ENCODE data around the gene TTC39A. TPM values are rescaled to one million over a fixed set of nuclear protein-coding genes. Genes with fewer than 3 reads are reported as not detected.

The TTC39A gene
- total RNA-seq, 1 donor from 2014 or later: 11.5 TPM

DNA sequence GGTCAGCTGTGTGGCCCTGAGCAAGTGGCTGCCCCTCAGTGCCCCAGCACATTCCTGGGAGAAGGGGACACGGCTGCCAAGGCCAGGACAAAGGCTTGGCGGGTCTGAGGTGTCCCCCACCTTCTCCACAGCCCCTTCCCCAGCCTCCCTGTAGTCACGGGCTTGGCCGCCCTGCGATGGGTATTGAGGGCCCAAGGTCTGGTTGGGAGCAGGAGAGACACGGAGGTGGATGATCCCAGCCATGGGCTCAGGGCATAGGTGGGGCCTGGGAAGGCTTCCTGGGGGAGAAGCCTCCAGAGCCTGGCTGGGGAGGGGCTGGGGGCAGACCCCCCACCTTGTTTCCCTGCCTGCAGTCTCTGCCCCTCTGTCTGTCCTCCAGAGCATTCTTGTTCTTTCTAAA lies 27.0 kb downstream of the TTC39A start:
- Histone ChIP-seq H3K36me3 (no peaks in the 10 kb centered on the region), H3K9me3 (no peaks in the 10 kb centered on the region), H3K4me3 (no peak overlapping the region), H3K27me3 (no peaks in the 10 kb centered on the region), H3K4me1 (peaks cover 8% of the 10 kb centered on the region), H3K27ac (no peak overlapping the region)
- DNase-seq (ENCODE audit: extremely low spot score in 2 of 2): no peak
- TF ChIP-seq POLR2A (IDR thresholded peaks at IDR 0.05) (no peak), POLR2AphosphoS5 (IDR thresholded peaks at IDR 0.05; ENCODE audit: insufficient read depth in 1 of 2, low read depth in 1 of 2) (no peak)
- TF ChIP-seq, protein P1, sequence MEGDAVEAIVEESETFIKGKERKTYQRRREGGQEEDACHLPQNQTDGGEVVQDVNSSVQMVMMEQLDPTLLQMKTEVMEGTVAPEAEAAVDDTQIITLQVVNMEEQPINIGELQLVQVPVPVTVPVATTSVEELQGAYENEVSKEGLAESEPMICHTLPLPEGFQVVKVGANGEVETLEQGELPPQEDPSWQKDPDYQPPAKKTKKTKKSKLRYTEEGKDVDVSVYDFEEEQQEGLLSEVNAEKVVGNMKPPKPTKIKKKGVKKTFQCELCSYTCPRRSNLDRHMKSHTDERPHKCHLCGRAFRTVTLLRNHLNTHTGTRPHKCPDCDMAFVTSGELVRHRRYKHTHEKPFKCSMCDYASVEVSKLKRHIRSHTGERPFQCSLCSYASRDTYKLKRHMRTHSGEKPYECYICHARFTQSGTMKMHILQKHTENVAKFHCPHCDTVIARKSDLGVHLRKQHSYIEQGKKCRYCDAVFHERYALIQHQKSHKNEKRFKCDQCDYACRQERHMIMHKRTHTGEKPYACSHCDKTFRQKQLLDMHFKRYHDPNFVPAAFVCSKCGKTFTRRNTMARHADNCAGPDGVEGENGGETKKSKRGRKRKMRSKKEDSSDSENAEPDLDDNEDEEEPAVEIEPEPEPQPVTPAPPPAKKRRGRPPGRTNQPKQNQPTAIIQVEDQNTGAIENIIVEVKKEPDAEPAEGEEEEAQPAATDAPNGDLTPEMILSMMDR (IDR thresholded peaks at IDR 0.05): no peak
- intact Hi-C loops (cut with DNase I): no loop called here

GRCh38 chr1:51302746-51303145 lies 27.6 kb downstream of the TTC39A start:
- no peak overlapping the region for H3K27ac ChIP-seq
- H3K4me3 ChIP-seq: no peak overlapping the region
- no peak for TF ChIP-seq POLR2AphosphoS5 (IDR thresholded peaks at IDR 0.05; ENCODE audit: insufficient read depth in 1 of 2, low read depth in 1 of 2)
- TF ChIP-seq POLR2A (IDR thresholded peaks at IDR 0.05): no peak
- TF ChIP-seq, protein P1 (IDR thresholded peaks at IDR 0.05): no peak
- no peaks in the 10 kb centered on the region for H3K36me3 ChIP-seq
- H3K9me3 ChIP-seq: no peaks in the 10 kb centered on the region
- H3K4me1 ChIP-seq: peaks cover 12% of the 10 kb centered on the region
- no peak for DNase-seq (ENCODE audit: extremely low spot score in 2 of 2)
- H3K27me3 ChIP-seq: no peaks in the 10 kb centered on the region
- intact Hi-C loops (cut with DNase I): no loop called here

- intact Hi-C loops (cut with DNase I): no loop called here
- Histone ChIP-seq H3K9me3 (no peaks in the 10 kb centered on the region), H3K36me3 (no peaks in the 10 kb centered on the region), H3K27ac (no peak overlapping the region), H3K4me3 (no peak overlapping the region), H3K4me1 (peaks cover 16% of the 10 kb centered on the region), H3K27me3 (no peaks in the 10 kb centered on the region)
- TF ChIP-seq POLR2AphosphoS5 (IDR thresholded peaks at IDR 0.05; ENCODE audit: insufficient read depth in 1 of 2, low read depth in 1 of 2) (no peak), POLR2A (IDR thresholded peaks at IDR 0.05) (no peak)
- TF ChIP-seq, protein P1 (IDR thresholded peaks at IDR 0.05): no peak
- peak in 1 of 2 donors; percentile 65 for DNase-seq (ENCODE audit: extremely low spot score in 2 of 2)
These were observed 28.1 kb downstream of the TTC39A start for GRCh38 chr1:51302270-51302669.

DNA sequence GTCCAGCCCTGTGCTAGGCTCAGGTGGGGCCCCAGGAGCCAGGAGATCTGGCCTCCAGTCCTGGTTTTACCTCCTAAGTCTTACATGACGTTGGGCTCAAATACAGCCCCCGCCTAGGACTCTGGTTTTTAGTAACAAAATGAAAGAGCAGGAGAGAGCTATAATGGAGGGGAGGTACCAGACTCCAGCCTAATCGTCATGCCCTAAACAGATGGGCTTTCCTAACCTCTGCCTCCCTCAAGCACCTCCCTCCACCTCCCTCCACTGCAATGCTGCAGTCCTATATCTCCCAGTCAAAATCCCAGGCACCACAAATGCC lies 28.6 kb downstream of the TTC39A start:
- no peak for DNase-seq (ENCODE audit: extremely low spot score in 2 of 2)
- no peaks in the 10 kb centered on the region for H3K9me3 ChIP-seq
- H3K36me3 ChIP-seq: no peaks in the 10 kb centered on the region
- intact Hi-C loops (cut with DNase I): no loop called here
- peaks cover 21% of the 10 kb centered on the region for H3K4me1 ChIP-seq
- H3K4me3 ChIP-seq: no peak overlapping the region
- TF ChIP-seq POLR2AphosphoS5 (IDR thresholded peaks at IDR 0.05; ENCODE audit: insufficient read depth in 1 of 2, low read depth in 1 of 2) (no peak), POLR2A (IDR thresholded peaks at IDR 0.05) (no peak)
- TF ChIP-seq, protein P1 (IDR thresholded peaks at IDR 0.05): no peak
- no peaks in the 10 kb centered on the region for H3K27me3 ChIP-seq
- H3K27ac ChIP-seq: no peak overlapping the region

DNA sequence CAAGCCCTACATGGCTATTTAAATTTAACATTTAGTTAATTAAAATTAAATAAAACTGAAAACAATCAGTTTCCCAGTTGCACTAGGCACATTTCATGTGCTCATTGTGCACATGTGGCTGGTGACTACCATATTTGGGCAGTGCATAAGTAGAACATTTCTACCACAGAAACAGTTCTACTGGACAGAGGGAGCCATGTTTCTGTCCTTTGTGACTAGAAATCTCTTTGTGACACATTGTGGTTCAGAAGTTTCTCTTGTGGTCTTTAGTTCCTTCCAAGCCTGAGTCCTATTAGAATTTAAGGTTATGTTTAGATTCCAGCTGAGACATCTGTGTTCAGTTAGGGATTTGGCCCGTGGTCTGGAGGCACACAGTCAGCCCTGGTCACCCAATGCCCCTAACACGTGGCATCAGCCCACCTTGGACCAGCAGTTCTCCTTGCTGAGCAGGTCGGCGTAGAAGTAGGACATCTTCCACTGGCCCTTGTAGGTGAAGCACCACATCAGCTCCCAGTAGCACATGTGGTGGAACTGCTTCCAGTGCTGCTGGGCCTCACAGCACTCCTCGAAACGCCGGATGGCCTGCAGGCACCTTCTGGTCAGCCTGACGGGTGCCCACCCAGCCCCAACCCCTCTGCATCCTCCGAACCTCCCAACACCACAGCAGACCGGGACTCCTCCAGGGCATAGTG lies 29.1 kb downstream of the TTC39A start:
- no peak for TF ChIP-seq POLR2AphosphoS5 (IDR thresholded peaks at IDR 0.05; ENCODE audit: insufficient read depth in 1 of 2, low read depth in 1 of 2)
- TF ChIP-seq, protein P1 (IDR thresholded peaks at IDR 0.05): no peak
- no peak for TF ChIP-seq POLR2A (IDR thresholded peaks at IDR 0.05)

More for the DNA sequence above, 29.1 kb downstream of the TTC39A start:
- intact Hi-C loops (cut with DNase I): no loop called here
- no peak overlapping the region for H3K27ac ChIP-seq
- H3K36me3 ChIP-seq: no peaks in the 10 kb centered on the region
- no peak for DNase-seq (ENCODE audit: extremely low spot score in 2 of 2)
- H3K9me3 ChIP-seq: no peaks in the 10 kb centered on the region
- H3K4me3 ChIP-seq: no peak overlapping the region
- peaks cover 26% of the 10 kb centered on the region for H3K4me1 ChIP-seq
- H3K27me3 ChIP-seq: no peaks in the 10 kb centered on the region

Measured in vagina (tissue), 2 donors.